Activated CD8-positive, alpha-beta T cell treated with anti-CD3 and anti-CD28 coated beads for 36 hours (primary cell): ENCODE data around the gene MTG2. TPM values are rescaled to one million over a fixed set of nuclear protein-coding genes. Genes with fewer than 3 reads are reported as not detected.

Experiments used
- ATAC-seq: fragments of 200-7000 bp; cut with Tn5 transposase; one replicate; pipeline ENCODE4 v1.10.0; 2021; ENCODE audit warnings: mild to moderate bottlenecking, moderate library complexity
- CTCF ChIA-PET: fragments of 350-600 bp; sonication (Branson Sonifier 250); formaldehyde crosslinking; loops from one replicate; lab custom pipeline; 2021; ENCODE audit warnings: antibody characterized with exemption; lab: Charles Lee
- POLR2A ChIA-PET: fragments of 350-600 bp; sonication (Branson Sonifier 250); formaldehyde crosslinking; loops from one replicate; lab custom pipeline; 2021; ENCODE audit warnings: antibody characterized with exemption; lab: Charles Lee
- DNase-seq: peaks from one replicate; pipeline ENCODE4 v3.0.0-alpha.2; 2020
- H3K27ac Mint-ChIP-seq: one replicate; pipeline ENCODE4 v1.8.0; 2021; ENCODE audit warnings: mild to moderate bottlenecking, mixed read lengths
- H3K27me3 Mint-ChIP-seq: one replicate; pipeline ENCODE4 v1.8.0; 2021; ENCODE audit warnings: mixed read lengths
- H3K36me3 Mint-ChIP-seq: one replicate; pipeline ENCODE4 v1.8.0; 2021; ENCODE audit warnings: low read depth, mixed read lengths
- H3K4me1 Mint-ChIP-seq: one replicate; pipeline ENCODE4 v1.8.0; 2021; ENCODE audit warnings: low read depth, mixed read lengths
- H3K4me3 Mint-ChIP-seq: one replicate; pipeline ENCODE4 v1.8.0; 2021; ENCODE audit warnings: mild to moderate bottlenecking, moderate library complexity, mixed read lengths
- H3K9me3 Mint-ChIP-seq: one replicate; pipeline ENCODE4 v1.8.0; 2021; ENCODE audit warnings: mixed read lengths
- intact Hi-C: fragments of 100-400 bp; cut with micrococcal nuclease; formaldehyde crosslinking; loops from one replicate; pipeline ENCODE4 v1.10.0; 2022
- total RNA-seq, 2 experiments: library from RNA; stranded (reverse); gene quantifications; one replicate each; pipeline ENCODE4 v1.2.3, GENCODE V29; 2021
- TF ChIP-seq, protein P1 (sequence below): fragments of 200-600 bp; IDR thresholded peaks from one replicate; pipeline ENCODE4 v1.8.0; 2022; ENCODE audit warnings: antibody characterized with exemption, mild to moderate bottlenecking

Gene MTG2
- total RNA-seq, 2 experiments from 2014 or later, result 36.5 to 40.5 TPM

- Mint-ChIP-seq H3K27me3 (no peaks in the 10 kb centered on the region), H3K4me3 (no peak overlapping the region), H3K27ac (peak overlapping the region; percentile 26), H3K4me1 (peaks cover 44% of the 10 kb centered on the region), H3K36me3 (peaks cover 66% of the 10 kb centered on the region), H3K9me3 (no peaks in the 10 kb centered on the region)
- TF ChIP-seq, protein P1, sequence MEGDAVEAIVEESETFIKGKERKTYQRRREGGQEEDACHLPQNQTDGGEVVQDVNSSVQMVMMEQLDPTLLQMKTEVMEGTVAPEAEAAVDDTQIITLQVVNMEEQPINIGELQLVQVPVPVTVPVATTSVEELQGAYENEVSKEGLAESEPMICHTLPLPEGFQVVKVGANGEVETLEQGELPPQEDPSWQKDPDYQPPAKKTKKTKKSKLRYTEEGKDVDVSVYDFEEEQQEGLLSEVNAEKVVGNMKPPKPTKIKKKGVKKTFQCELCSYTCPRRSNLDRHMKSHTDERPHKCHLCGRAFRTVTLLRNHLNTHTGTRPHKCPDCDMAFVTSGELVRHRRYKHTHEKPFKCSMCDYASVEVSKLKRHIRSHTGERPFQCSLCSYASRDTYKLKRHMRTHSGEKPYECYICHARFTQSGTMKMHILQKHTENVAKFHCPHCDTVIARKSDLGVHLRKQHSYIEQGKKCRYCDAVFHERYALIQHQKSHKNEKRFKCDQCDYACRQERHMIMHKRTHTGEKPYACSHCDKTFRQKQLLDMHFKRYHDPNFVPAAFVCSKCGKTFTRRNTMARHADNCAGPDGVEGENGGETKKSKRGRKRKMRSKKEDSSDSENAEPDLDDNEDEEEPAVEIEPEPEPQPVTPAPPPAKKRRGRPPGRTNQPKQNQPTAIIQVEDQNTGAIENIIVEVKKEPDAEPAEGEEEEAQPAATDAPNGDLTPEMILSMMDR, result no peak
- ATAC-seq (no peak), DNase-seq (no peak)
- ChIA-PET POLR2A (interaction anchor here (1.0 to 2.6 kb wide), 5 partner anchors 8 to 128 kb away, joined by 3 to 11 read pairs (median 3); partner anchors contain the start of gene TAF4), CTCF (interaction anchor here (1.3 to 2.9 kb wide), 2 partner anchors 105 to 127 kb away, joined by 3 to 19 read pairs; no protein-coding TSS in a partner anchor)
- intact Hi-C loops, result no loop called here
Measured at GRCh38 chr20:62138204-62138543, 44.7 kb upstream of the MTG2 start.

DNA sequence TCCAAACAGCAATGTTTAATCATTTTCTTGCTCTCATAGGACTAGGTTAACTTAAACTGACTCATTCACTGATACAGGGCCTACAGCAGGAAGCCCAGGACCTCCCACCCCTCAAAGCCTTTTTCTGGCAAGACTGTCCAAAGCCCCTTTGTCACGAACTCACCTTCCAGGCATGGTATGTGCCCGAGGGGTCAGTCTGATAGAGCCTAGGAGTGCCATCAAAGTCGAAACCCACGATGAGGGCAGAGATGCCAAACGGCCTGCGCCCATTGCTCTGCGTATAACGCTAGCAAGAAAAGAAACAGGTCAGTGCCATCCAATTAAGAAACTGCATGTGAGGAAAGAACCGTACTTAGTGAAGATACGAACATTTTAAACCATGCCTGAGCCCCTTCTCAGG lies 43.9 kb upstream of the MTG2 start:
- Mint-ChIP-seq H3K36me3 (peaks cover 61% of the 10 kb centered on the region), H3K27ac (peak overlapping the region; percentile 55), H3K9me3 (no peaks in the 10 kb centered on the region), H3K4me1 (peaks cover 39% of the 10 kb centered on the region), H3K27me3 (no peaks in the 10 kb centered on the region), H3K4me3 (no peak overlapping the region)
- TF ChIP-seq, protein P1, result no peak
- no peak for DNase-seq
- intact Hi-C loops, result no loop called here
- POLR2A ChIA-PET, result interaction anchor here (1.1 to 2.6 kb wide), 3 partner anchors 9 to 99 kb away, joined by 3 to 11 read pairs (median 5); no protein-coding TSS in a partner anchor
- CTCF ChIA-PET, result interaction anchor here (2.9 kb wide), 1 partner anchor 128 kb away, joined by 19 read pairs; no protein-coding TSS in a partner anchor
- ATAC-seq, result no peak

DNA sequence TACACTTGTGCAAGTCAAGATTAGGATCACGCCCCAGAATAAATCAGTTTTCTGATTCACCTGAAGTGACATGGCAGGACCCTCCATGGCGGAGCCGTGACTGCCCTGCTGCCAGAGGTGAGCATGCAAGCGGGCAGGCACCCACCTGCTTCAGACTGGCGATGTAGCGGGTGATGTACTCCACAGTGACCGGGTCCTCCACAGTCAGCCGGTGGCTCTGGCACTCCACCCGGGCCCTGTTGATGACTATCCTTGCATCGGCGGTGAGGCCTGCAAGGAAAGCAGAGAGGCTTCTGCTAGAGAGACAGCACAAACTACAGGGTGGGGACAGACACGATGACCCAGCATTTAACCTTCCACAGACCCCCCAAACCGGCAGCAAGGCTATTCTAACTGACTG lies 43.2 kb upstream of the MTG2 start:
- ATAC-seq (no peak), DNase-seq (no peak)
- Mint-ChIP-seq H3K4me3 (no peak overlapping the region), H3K4me1 (peaks cover 40% of the 10 kb centered on the region), H3K9me3 (no peaks in the 10 kb centered on the region), H3K36me3 (peaks cover 60% of the 10 kb centered on the region), H3K27me3 (no peaks in the 10 kb centered on the region), H3K27ac (peak overlapping the region; percentile 30)
- CTCF ChIA-PET, result interaction anchor here (2.9 kb wide), 1 partner anchor 129 kb away, joined by 19 read pairs; no protein-coding TSS in a partner anchor
- POLR2A ChIA-PET, result interaction anchor here (1.1 to 2.6 kb wide), 3 partner anchors 10 to 100 kb away, joined by 3 to 11 read pairs (median 5); no protein-coding TSS in a partner anchor
- intact Hi-C loops, result no loop called here
- TF ChIP-seq, protein P1, result no peak

DNA sequence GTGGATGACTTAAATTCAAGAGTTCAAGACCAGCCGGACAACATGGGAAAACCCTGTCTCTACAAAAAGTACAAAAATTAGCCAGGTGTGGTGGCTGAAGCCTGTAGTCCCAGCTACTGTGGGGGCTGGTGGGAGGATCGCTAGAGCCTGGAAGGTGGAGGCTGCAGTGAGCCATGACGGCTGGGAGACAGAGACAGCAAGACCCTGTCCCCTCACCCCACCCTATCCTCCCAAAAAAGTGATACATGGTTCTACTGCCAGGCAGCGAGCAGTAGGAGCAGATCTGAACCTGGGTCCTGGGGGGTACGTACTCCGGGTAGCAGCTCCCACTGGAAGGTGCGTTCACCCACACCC lies 41.8 kb upstream of the MTG2 start:
- no peaks in the 10 kb centered on the region for H3K9me3 Mint-ChIP-seq
- ATAC-seq, result no peak
- H3K4me1 Mint-ChIP-seq, result peaks cover 52% of the 10 kb centered on the region
- intact Hi-C loops, result no loop called here
- peak overlapping the region; percentile 84 for H3K4me3 Mint-ChIP-seq
- peaks cover 58% of the 10 kb centered on the region for H3K36me3 Mint-ChIP-seq
- no peak for DNase-seq
- H3K27me3 Mint-ChIP-seq, result no peaks in the 10 kb centered on the region
- CTCF ChIA-PET, result interaction anchor here (0.7 to 3.1 kb wide), 8 partner anchors 9 to 241 kb away, joined by 3 to 13 read pairs (median 4); no protein-coding TSS in a partner anchor
- POLR2A ChIA-PET, result interaction anchor here (1.2 to 3.1 kb wide), 6 partner anchors 14 to 130 kb away, joined by 3 to 13 read pairs (median 6); partner anchors contain the start of genes LSM14B and TAF4
- TF ChIP-seq, protein P1, result no peak
- peak overlapping the region; percentile 89 for H3K27ac Mint-ChIP-seq
